ENCODE measurements around the gene TDRKH.

- TF ChIP-seq CTCF (conservative IDR thresholded peaks at IDR 0.05; ENCODE audit: low read length), result no peak
- no peak for TF ChIP-seq EZH2phosphoT487 (IDR thresholded peaks at IDR 0.05; ENCODE audit: borderline replicate concordance, low read depth, low read length)
These were observed 20.9 kb upstream of the TDRKH start for GRCh38 chr1:151811181-151811580.

Measured in OCI-LY7 (cell line).